ENCODE measurements around the gene PGAP1. TPM values are rescaled to one million over a fixed set of nuclear protein-coding genes. Genes with fewer than 3 reads are reported as not detected.

Gene PGAP1
- polyA plus RNA-seq, 4 donors, result 0.54 to 17.8 (median 2.0) TPM

- no peaks in the 10 kb centered on the region for H3K36me3 ChIP-seq (ENCODE audit: control insufficient read depth in 3 of 3, insufficient read depth in 2 of 3, low read depth in 1 of 3, low read length in 3 of 3)
- no peak overlapping the region for H3K27ac ChIP-seq (ENCODE audit: low read depth in 1 of 3, low read length in 2 of 3)
- H3K9me3 ChIP-seq (ENCODE audit: control insufficient read depth in 2 of 2, insufficient read depth in 1 of 2, low read depth in 1 of 2, low read length in 1 of 2), result no peaks in the 10 kb centered on the region
- H3K4me3 ChIP-seq (ENCODE audit: low read depth in 1 of 3, low read length in 3 of 3), result no peak overlapping the region
- H3K27me3 ChIP-seq (ENCODE audit: control insufficient read depth in 3 of 3, insufficient read depth in 3 of 3, low read length in 3 of 3), result no peaks in the 10 kb centered on the region
- DNase-seq (no peak), FAIRE-seq (no peak)
- peaks cover 0 to 10% (median 0%) of the 10 kb centered on the region in 3 donors for H3K4me1 ChIP-seq (ENCODE audit: control insufficient read depth in 3 of 3, insufficient read depth in 2 of 3, low read depth in 1 of 3, low read length in 2 of 3)
- 88 to 95% (median 90%) methylated on average over 1 of the region's 1 CpG for WGBS, 3 donors
These were observed 31.5 kb upstream of the PGAP1 start for GRCh38 chr2:196957881-196958525.

DNA sequence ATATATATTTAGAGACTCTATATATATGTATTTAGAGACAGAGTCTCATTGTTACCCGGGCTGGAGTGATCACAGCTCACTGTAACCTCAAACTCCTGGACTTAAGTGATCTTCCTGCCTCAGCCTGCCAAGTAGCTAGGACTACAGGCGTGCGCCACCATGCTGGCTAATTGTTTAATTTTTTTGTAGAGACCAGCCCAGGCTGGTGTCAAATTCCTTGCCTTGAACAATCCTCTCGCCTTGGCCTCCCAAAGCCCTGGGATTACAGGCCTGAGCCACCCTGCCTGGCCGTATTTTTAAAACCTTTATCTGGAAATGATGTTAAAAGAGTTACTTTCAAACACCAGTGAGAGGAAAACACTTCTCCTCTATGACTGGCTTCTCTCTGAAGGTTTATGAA, 30.9 kb upstream of the PGAP1 start:
- H3K27ac ChIP-seq (ENCODE audit: low read depth in 1 of 3, low read length in 2 of 3), result no peak overlapping the region
- no peaks in the 10 kb centered on the region for H3K36me3 ChIP-seq (ENCODE audit: control insufficient read depth in 3 of 3, insufficient read depth in 2 of 3, low read depth in 1 of 3, low read length in 3 of 3)
- DNase-seq (no peak), FAIRE-seq (no peak)
- no peaks in the 10 kb centered on the region for H3K27me3 ChIP-seq (ENCODE audit: control insufficient read depth in 3 of 3, insufficient read depth in 3 of 3, low read length in 3 of 3)
- no peak overlapping the region for H3K4me3 ChIP-seq (ENCODE audit: low read depth in 1 of 3, low read length in 3 of 3)
- peaks cover 0 to 10% (median 0%) of the 10 kb centered on the region in 3 donors for H3K4me1 ChIP-seq (ENCODE audit: control insufficient read depth in 3 of 3, insufficient read depth in 2 of 3, low read depth in 1 of 3, low read length in 2 of 3)
- no peaks in the 10 kb centered on the region for H3K9me3 ChIP-seq (ENCODE audit: control insufficient read depth in 2 of 2, insufficient read depth in 1 of 2, low read depth in 1 of 2, low read length in 1 of 2)
- WGBS, 3 donors, result 93 to 94% (median 93%) methylated on average over 5 of the region's 5 CpGs

DNA sequence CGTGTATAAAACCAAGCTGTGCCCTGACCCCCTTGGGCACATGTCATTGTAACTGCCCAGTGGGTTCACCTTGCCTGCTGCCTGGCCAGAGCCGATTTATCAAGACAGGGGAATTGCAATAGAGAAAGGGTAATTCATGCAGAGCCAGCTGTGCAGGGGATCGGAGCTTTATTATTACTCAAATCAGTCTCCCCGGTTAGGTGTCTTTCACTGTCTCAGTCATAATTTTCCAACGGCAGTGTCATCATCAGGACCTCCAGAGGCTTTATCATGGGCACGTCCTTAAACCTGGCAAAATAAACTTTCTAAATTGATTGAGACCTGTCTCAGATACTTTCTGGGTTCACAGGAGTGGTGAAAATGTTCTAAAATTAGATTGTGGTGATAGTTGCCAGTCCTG, 29.6 kb upstream of the PGAP1 start:
- Histone ChIP-seq H3K4me3 (ENCODE audit: low read depth in 1 of 3, low read length in 3 of 3) (no peak overlapping the region), H3K36me3 (ENCODE audit: control insufficient read depth in 3 of 3, insufficient read depth in 2 of 3, low read depth in 1 of 3, low read length in 3 of 3) (no peaks in the 10 kb centered on the region), H3K9me3 (ENCODE audit: control insufficient read depth in 2 of 2, insufficient read depth in 1 of 2, low read depth in 1 of 2, low read length in 1 of 2) (no peaks in the 10 kb centered on the region), H3K27ac (ENCODE audit: low read depth in 1 of 3, low read length in 2 of 3) (no peak overlapping the region), H3K27me3 (ENCODE audit: control insufficient read depth in 3 of 3, insufficient read depth in 3 of 3, low read length in 3 of 3) (no peaks in the 10 kb centered on the region), H3K4me1 (ENCODE audit: control insufficient read depth in 3 of 3, insufficient read depth in 2 of 3, low read depth in 1 of 3, low read length in 2 of 3) (peaks cover 0 to 13% (median 0%) of the 10 kb centered on the region in 3 donors)
- FAIRE-seq (no peak), DNase-seq (no peak)
- 75 to 83% (median 80%) methylated on average over 6 of the region's 6 CpGs for WGBS, 3 donors

GRCh38 chr2:196955036-196955435, 28.5 kb upstream of the PGAP1 start:
- DNase-seq, result no peak
- Histone ChIP-seq H3K4me1 (ENCODE audit: control insufficient read depth in 3 of 3, insufficient read depth in 2 of 3, low read depth in 1 of 3, low read length in 2 of 3) (peaks cover 0 to 9% (median 0%) of the 10 kb centered on the region in 3 donors), H3K4me3 (ENCODE audit: low read depth in 1 of 3, low read length in 3 of 3) (no peak overlapping the region), H3K27me3 (ENCODE audit: control insufficient read depth in 3 of 3, insufficient read depth in 3 of 3, low read length in 3 of 3) (no peaks in the 10 kb centered on the region), H3K36me3 (ENCODE audit: control insufficient read depth in 3 of 3, insufficient read depth in 2 of 3, low read depth in 1 of 3, low read length in 3 of 3) (no peaks in the 10 kb centered on the region), H3K27ac (ENCODE audit: low read depth in 1 of 3, low read length in 2 of 3) (no peak overlapping the region), H3K9me3 (ENCODE audit: control insufficient read depth in 2 of 2, insufficient read depth in 1 of 2, low read depth in 1 of 2, low read length in 1 of 2) (no peaks in the 10 kb centered on the region)
- FAIRE-seq, result no peak
- WGBS, 3 donors, result 56 to 77% (median 60%) methylated on average over 3 of the region's 3 CpGs

GRCh38 chr2:196954001-196954400, 27.5 kb upstream of the PGAP1 start:
- Histone ChIP-seq H3K36me3 (ENCODE audit: control insufficient read depth in 3 of 3, insufficient read depth in 2 of 3, low read depth in 1 of 3, low read length in 3 of 3) (no peaks in the 10 kb centered on the region), H3K4me1 (ENCODE audit: control insufficient read depth in 3 of 3, insufficient read depth in 2 of 3, low read depth in 1 of 3, low read length in 2 of 3) (peaks cover 0 to 3% (median 0%) of the 10 kb centered on the region in 3 donors), H3K27me3 (ENCODE audit: control insufficient read depth in 3 of 3, insufficient read depth in 3 of 3, low read length in 3 of 3) (no peaks in the 10 kb centered on the region), H3K27ac (ENCODE audit: low read depth in 1 of 3, low read length in 2 of 3) (no peak overlapping the region), H3K9me3 (ENCODE audit: control insufficient read depth in 2 of 2, insufficient read depth in 1 of 2, low read depth in 1 of 2, low read length in 1 of 2) (no peaks in the 10 kb centered on the region), H3K4me3 (ENCODE audit: low read depth in 1 of 3, low read length in 3 of 3) (no peak overlapping the region)
- FAIRE-seq, result no peak
- 86 to 92% (median 88%) methylated on average over 5 of the region's 5 CpGs for WGBS, 3 donors
- DNase-seq, result no peak

GRCh38 chr2:196952936-196953335, 26.4 kb upstream of the PGAP1 start:
- Histone ChIP-seq H3K9me3 (ENCODE audit: control insufficient read depth in 2 of 2, insufficient read depth in 1 of 2, low read depth in 1 of 2, low read length in 1 of 2) (no peaks in the 10 kb centered on the region), H3K4me1 (ENCODE audit: control insufficient read depth in 3 of 3, insufficient read depth in 2 of 3, low read depth in 1 of 3, low read length in 2 of 3) (peaks cover 0 to 3% (median 0%) of the 10 kb centered on the region in 3 donors), H3K27me3 (ENCODE audit: control insufficient read depth in 3 of 3, insufficient read depth in 3 of 3, low read length in 3 of 3) (no peaks in the 10 kb centered on the region), H3K36me3 (ENCODE audit: control insufficient read depth in 3 of 3, insufficient read depth in 2 of 3, low read depth in 1 of 3, low read length in 3 of 3) (no peaks in the 10 kb centered on the region), H3K4me3 (ENCODE audit: low read depth in 1 of 3, low read length in 3 of 3) (no peak overlapping the region), H3K27ac (ENCODE audit: low read depth in 1 of 3, low read length in 2 of 3) (no peak overlapping the region)
- FAIRE-seq (no peak), DNase-seq (no peak)
- WGBS, 3 donors, result 92 to 95% (median 93%) methylated on average over 2 of the region's 2 CpGs

DNA sequence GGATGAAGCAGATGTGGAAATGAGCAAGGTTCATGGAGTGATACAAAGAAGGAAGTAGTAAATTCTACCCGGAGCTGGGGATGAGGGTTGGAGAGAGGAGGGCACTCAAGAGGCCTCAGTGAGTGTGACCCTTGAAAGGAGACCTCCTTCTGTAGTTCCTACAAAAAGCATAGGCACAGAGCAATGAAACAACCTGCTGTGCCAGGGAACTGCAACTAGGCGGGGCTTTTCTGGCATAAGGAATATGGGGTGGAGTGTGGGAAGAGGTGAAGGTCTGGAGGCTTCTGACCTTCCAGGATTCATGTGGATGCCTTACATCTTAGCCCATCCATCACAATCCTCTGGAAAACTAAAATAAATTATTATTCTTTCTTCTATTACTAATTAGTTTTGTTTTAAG, 25.5 kb upstream of the PGAP1 start:
- FAIRE-seq (no peak), DNase-seq (peak in 1 of 2 donors; percentile 10)
- Histone ChIP-seq H3K9me3 (ENCODE audit: control insufficient read depth in 2 of 2, insufficient read depth in 1 of 2, low read depth in 1 of 2, low read length in 1 of 2) (no peaks in the 10 kb centered on the region), H3K27me3 (ENCODE audit: control insufficient read depth in 3 of 3, insufficient read depth in 3 of 3, low read length in 3 of 3) (no peaks in the 10 kb centered on the region), H3K36me3 (ENCODE audit: control insufficient read depth in 3 of 3, insufficient read depth in 2 of 3, low read depth in 1 of 3, low read length in 3 of 3) (no peaks in the 10 kb centered on the region), H3K4me3 (ENCODE audit: low read depth in 1 of 3, low read length in 3 of 3) (no peak overlapping the region), H3K27ac (ENCODE audit: low read depth in 1 of 3, low read length in 2 of 3) (no peak overlapping the region), H3K4me1 (ENCODE audit: control insufficient read depth in 3 of 3, insufficient read depth in 2 of 3, low read depth in 1 of 3, low read length in 2 of 3) (peaks cover 0 to 3% (median 0%) of the 10 kb centered on the region in 3 donors)
- WGBS, 3 donors, result 30 to 58% (median 54%) methylated on average over 2 of the region's 2 CpGs

DNA sequence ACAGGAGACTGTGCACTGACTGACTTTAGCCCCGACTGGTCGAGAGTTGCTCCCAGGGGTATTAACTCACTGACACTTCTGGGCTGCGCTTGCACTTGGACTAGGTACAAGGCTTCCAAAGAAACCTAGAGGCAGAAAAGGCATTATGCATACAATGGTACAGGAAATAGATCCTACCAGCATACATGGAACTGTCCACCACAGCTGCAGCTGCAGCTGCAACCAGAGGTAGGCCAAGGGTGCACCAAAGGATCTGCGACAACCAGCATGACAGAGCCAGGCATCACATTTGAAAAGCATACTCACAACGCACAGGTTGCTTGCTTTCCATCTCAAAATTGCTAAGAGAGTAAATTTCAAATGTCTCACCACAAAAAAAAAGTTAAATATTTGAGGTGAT, 22.6 kb upstream of the PGAP1 start:
- WGBS, 3 donors, result 72 to 85% (median 78%) methylated on average over 5 of the region's 5 CpGs

DNA sequence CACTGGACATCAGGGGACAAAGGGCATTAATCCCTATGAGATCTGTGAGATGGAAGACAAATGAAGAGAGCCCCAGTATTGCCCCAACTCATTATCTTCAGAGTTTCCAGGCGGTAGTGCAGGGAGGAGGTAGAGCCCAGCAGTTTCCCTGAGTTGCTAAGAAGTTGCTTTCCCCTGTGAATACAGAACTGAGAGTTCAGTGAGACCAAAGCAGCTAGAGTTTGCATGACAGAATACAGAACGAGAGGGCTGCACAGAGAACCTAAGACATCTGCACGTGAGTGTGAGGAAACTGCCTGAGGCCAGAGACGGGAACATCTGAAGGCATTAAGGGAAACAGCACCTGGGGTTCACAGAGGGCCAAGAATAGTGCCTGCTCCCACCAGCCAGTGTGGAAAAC, 18.1 kb upstream of the PGAP1 start:
- FAIRE-seq (no peak), DNase-seq (no peak)
- no peak overlapping the region for H3K27ac ChIP-seq (ENCODE audit: low read depth in 1 of 3, low read length in 2 of 3)
- H3K36me3 ChIP-seq (ENCODE audit: control insufficient read depth in 3 of 3, insufficient read depth in 2 of 3, low read depth in 1 of 3, low read length in 3 of 3), result no peaks in the 10 kb centered on the region
- no peaks in the 10 kb centered on the region for H3K4me1 ChIP-seq (ENCODE audit: control insufficient read depth in 3 of 3, insufficient read depth in 2 of 3, low read depth in 1 of 3, low read length in 2 of 3)
- H3K9me3 ChIP-seq (ENCODE audit: control insufficient read depth in 2 of 2, insufficient read depth in 1 of 2, low read depth in 1 of 2, low read length in 1 of 2), result no peaks in the 10 kb centered on the region
- 68 to 86% (median 79%) methylated on average over 4 of the region's 4 CpGs for WGBS, 3 donors
- no peak overlapping the region for H3K4me3 ChIP-seq (ENCODE audit: low read depth in 1 of 3, low read length in 3 of 3)
- H3K27me3 ChIP-seq (ENCODE audit: control insufficient read depth in 3 of 3, insufficient read depth in 3 of 3, low read length in 3 of 3), result no peaks in the 10 kb centered on the region

More for the DNA sequence above, 22.6 kb upstream of the PGAP1 start:
- peaks cover 0 to 3% (median 0%) of the 10 kb centered on the region in 3 donors for H3K4me1 ChIP-seq (ENCODE audit: control insufficient read depth in 3 of 3, insufficient read depth in 2 of 3, low read depth in 1 of 3, low read length in 2 of 3)
- DNase-seq, result no peak
- FAIRE-seq, result no peak
- no peak overlapping the region for H3K27ac ChIP-seq (ENCODE audit: low read depth in 1 of 3, low read length in 2 of 3)
- H3K9me3 ChIP-seq (ENCODE audit: control insufficient read depth in 2 of 2, insufficient read depth in 1 of 2, low read depth in 1 of 2, low read length in 1 of 2), result no peaks in the 10 kb centered on the region
- H3K4me3 ChIP-seq (ENCODE audit: low read depth in 1 of 3, low read length in 3 of 3), result no peak overlapping the region
- no peaks in the 10 kb centered on the region for H3K27me3 ChIP-seq (ENCODE audit: control insufficient read depth in 3 of 3, insufficient read depth in 3 of 3, low read length in 3 of 3)
- no peaks in the 10 kb centered on the region for H3K36me3 ChIP-seq (ENCODE audit: control insufficient read depth in 3 of 3, insufficient read depth in 2 of 3, low read depth in 1 of 3, low read length in 3 of 3)
